HepG2 (cell line): Measurements from ENCODE around the gene LIMD2. TPM values are rescaled to one million over a fixed set of nuclear protein-coding genes. Genes with fewer than 3 reads are reported as not detected.

Source experiments
- ATAC-seq: fragments of 200-7000 bp; cut with Tn5 transposase; 3 replicates; pipeline ENCODE4 v1.9.1; 2020; ENCODE audit warnings: mild to moderate bottlenecking, moderate library complexity
- BruUV-seq: library from RNA; stranded (reverse); fragments of 400-500 nt; replicated peaks from 2 replicates; lab custom pipeline; 2021; lab: Mats Ljungman, UMichigan
- CTCF ChIA-PET: fragments of 300-600 bp; formaldehyde crosslinking; extraction: SDS; loops from one replicate; lab custom pipeline; 2021; ENCODE audit warnings: low total read pairs, inconsistent platforms, low intra/inter-chr PET ratio; lab: Yijun Ruan, JAX
- POLR2A ChIA-PET: fragments of 350-600 bp; sonication (Branson Sonifier 250); formaldehyde crosslinking; loops from one replicate; lab custom pipeline; 2020; ENCODE audit warnings: antibody characterized with exemption, inconsistent platforms; lab: Yijun Ruan, JAX
- DNase-seq: peaks from one replicate; pipeline ENCODE4 v3.0.0-alpha.2; 2015; ENCODE audit warnings: low spot score
- FAIRE-seq: peaks from 3 replicates; lab custom pipeline; 2011; peaks lifted over from hg19 to GRCh38; lab: Jason Lieb, UNC
- H2AFZ ChIP-seq: one replicate; pipeline ENCODE4 v1.6.1; 2011; ENCODE audit warnings: low read length, inconsistent platforms
- H3K27ac ChIP-seq: fragments of 300-600 bp; 3 replicates; pipeline ENCODE4 v1.8.0; 2011; ENCODE audit warnings: mixed run types, mild to moderate bottlenecking, mixed read lengths, low read length, inconsistent platforms; ENCODE audit not compliant: insufficient read depth; ENCODE audit errors: extremely low read length
- H3K27me3 ChIP-seq, 2 experiments: fragments of 200-600 bp in 1 of 2; 2 replicates in 1 of 2; 3 replicates in 1 of 2; pipeline versions ENCODE4 v1.6.0 to v1.8.0; 2011; ENCODE audit warnings: low read length in 2 of 2, mild to moderate bottlenecking in 2 of 2, moderate library complexity in 2 of 2, inconsistent platforms in 1 of 2; ENCODE audit not compliant: insufficient read depth in 2 of 2, control insufficient read depth in 1 of 2
- H3K36me3 ChIP-seq, 2 experiments: fragments of 200-600 bp in 1 of 2; replicated peaks in 1 of 2; 2 replicates in 1 of 2; 3 replicates in 1 of 2; pipeline versions ENCODE4 v1.5.1 to v1.8.0; 2011; ENCODE audit warnings: low read length in 2 of 2, inconsistent platforms in 1 of 2; ENCODE audit not compliant: insufficient read depth in 2 of 2, control insufficient read depth in 1 of 2
- H3K4me1 ChIP-seq: 2 replicates; pipeline ENCODE4 v1.5.1; 2012; ENCODE audit warnings: low read length, inconsistent platforms; ENCODE audit not compliant: insufficient read depth
- H3K4me2 ChIP-seq: 2 replicates; pipeline ENCODE4 v1.6.0; 2011; ENCODE audit warnings: low read depth, low read length, inconsistent platforms
- H3K4me3 ChIP-seq, 3 experiments: fragments of 200-600 bp in 1 of 3; sonication (generic), shearing (Covaris generic) in 1 of 3; replicated peaks in 1 of 3; 2 replicates each; pipeline ENCODE4 v1.5.1; 2011 to 2016; ENCODE audit warnings: low read length in 3 of 3, inconsistent platforms in 2 of 3, low read depth in 2 of 3, mild to moderate bottlenecking in 2 of 3, control low read depth in 1 of 3, mixed read lengths in 1 of 3; ENCODE audit not compliant: insufficient read depth in 1 of 3
- H3K79me2 ChIP-seq: one replicate; pipeline ENCODE4 v1.6.1; 2011; ENCODE audit warnings: low read length, inconsistent platforms; ENCODE audit not compliant: insufficient read depth
- H3K9ac ChIP-seq: 2 replicates; pipeline ENCODE4 v1.6.0; 2011; ENCODE audit warnings: mild to moderate bottlenecking, low read depth, low read length, inconsistent platforms; ENCODE audit not compliant: insufficient read depth
- H3K9me3 ChIP-seq: 2 replicates; pipeline ENCODE4 v1.5.1; 2012; ENCODE audit warnings: mild to moderate bottlenecking, low read length
- H4K20me1 ChIP-seq: 2 replicates; pipeline ENCODE4 v1.6.0; 2011; ENCODE audit warnings: inconsistent platforms, mild to moderate bottlenecking, low read length, moderate library complexity; ENCODE audit not compliant: insufficient read depth
- DPF2 ChIP-seq: sonication (generic); formaldehyde crosslinking; IDR thresholded peaks from 2 replicates; pipeline ENCODE4 v1.4.0; 2020; ENCODE audit warnings: mild to moderate bottlenecking, low read depth, missing genetic modification reagents, borderline replicate concordance
- FUBP1 ChIP-seq: sonication (generic); formaldehyde crosslinking; IDR thresholded peaks from 2 replicates; pipeline ENCODE4 v1.5.1; 2020; ENCODE audit warnings: missing genetic modification reagents, mild to moderate bottlenecking, borderline replicate concordance
- ZBTB4 ChIP-seq: sonication (generic); formaldehyde crosslinking; IDR thresholded peaks from 2 replicates; pipeline ENCODE4 v1.4.0; 2020; ENCODE audit warnings: missing genetic modification reagents, mild to moderate bottlenecking, borderline replicate concordance
- ZNF460 ChIP-seq: sonication (generic); formaldehyde crosslinking; IDR thresholded peaks from 2 replicates; pipeline ENCODE4 v1.5.1; 2020; ENCODE audit warnings: missing genetic modification reagents, mild to moderate bottlenecking, borderline replicate concordance
- WGBS: methylation state at CpG from one replicate; pipeline ENCODE4 v1.1.6; 2017; ENCODE audit warnings: low lambda C conversion rate; 5-methylcytosine and 5-hydroxymethylcytosine counted together
- in situ Hi-C: cut with HindIII; loops from 2 replicates; pipeline ENCODE4 v1.10.0; 2017; ENCODE audit warnings: low pct_unique_long_range_greater_than_20kb; ENCODE audit not compliant: extremely low pct_ligation_motif_present
- intact Hi-C: fragments of 100-400 bp; cut with micrococcal nuclease; formaldehyde crosslinking; loops from one replicate; pipeline ENCODE4 v1.10.0; 2022; ENCODE audit not compliant: unreplicated experiment
- polyA plus RNA-seq, 8 experiments: library from polyadenylated mRNA; depleted of rRNA in 3 of 8; stranded (reverse) in 7 of 8; unstranded in 1 of 8; fragments of >200 nt; fragmentation: Illumina TruSeq in 4 of 8; extraction: Trizol in 4 of 8; gene quantifications; 2 replicates each; pipeline versions ENCODE4 v1.2.1 to v1.2.3, GENCODE V29; 2011 to 2016; ENCODE audit warnings: low read depth in 4 of 8, missing spikeins in 1 of 8, mixed read lengths in 1 of 8; ENCODE audit not compliant: insufficient read depth in 1 of 8
- total RNA-seq, 5 experiments: library from RNA; depleted of rRNA; stranded (reverse); fragments of >200 nt; fragmentation: Illumina TruSeq; extraction: Trizol; gene quantifications; 2 replicates each; pipeline ENCODE4 v1.2.3, GENCODE V29; 2016; ENCODE audit warnings: low read depth in 1 of 5
- TF ChIP-seq, protein P1 (sequence below): sonication (generic); formaldehyde crosslinking; IDR thresholded peaks from 2 replicates; pipeline ENCODE4 v1.5.0; 2020; ENCODE audit warnings: mild to moderate bottlenecking, missing genetic modification reagents
- TF ChIP-seq, protein P2 (sequence below): sonication (generic); formaldehyde crosslinking; IDR thresholded peaks from 2 replicates; pipeline ENCODE4 v1.4.0; 2020; ENCODE audit warnings: missing genetic modification reagents

The LIMD2 gene
- total and polyA plus RNA-seq, 2 of the 13 experiments (the other 11 are each of a cell fraction or from before 2014, with no cell fraction given) = 9.0 to 20.8 TPM

DNA sequence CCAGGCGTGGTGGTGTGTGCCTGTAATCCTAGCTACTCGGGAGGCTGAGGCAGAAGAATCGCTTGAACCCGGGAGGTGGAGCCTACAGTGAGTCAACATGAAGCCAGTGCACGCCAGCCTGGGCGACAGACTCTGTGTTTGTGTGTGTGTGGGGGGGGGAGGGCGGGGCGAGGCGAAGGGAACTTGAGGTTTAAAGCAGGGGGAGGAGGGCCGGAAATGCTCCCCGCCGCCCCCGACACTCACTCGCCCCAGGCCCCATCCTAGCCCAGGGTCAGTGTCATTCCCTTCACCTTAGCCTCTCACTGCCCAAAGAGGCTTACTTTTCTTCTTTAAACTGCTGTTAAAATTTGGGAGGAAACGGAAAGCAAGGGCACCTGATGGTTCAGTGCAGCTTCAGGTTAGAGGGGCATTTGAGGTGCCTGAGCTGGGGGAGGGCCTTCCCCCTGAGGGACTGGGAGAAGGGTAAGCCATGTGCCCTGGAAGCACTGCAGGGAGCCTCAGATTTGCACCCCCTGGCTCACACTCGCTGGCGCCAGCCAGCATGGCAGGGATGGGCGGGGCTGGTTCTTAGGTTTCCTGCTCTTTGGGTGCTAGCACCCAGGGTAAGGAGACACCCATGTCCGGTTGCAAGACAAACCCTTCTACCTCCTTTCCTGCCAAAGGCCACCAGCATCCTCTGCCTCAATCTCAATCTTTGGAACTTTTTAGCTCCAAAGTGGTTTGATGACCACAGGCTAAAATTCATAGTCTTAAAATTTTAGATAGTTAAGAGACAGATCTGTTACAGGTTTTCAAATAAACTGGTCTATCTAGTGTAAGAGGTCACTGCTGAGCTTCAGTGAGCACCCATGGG lies 2.2 kb upstream of the LIMD2 start:
- H4K20me1 ChIP-seq = no peaks in the 10 kb centered on the region
- H3K27me3 ChIP-seq = no peaks in the 10 kb centered on the region
- no peak overlapping the region for H3K4me3 ChIP-seq
- 91% methylated on average over 19 of the region's 19 CpGs for WGBS
- no peak overlapping the region for H2AFZ ChIP-seq
- TF ChIP-seq DPF2 (CRISPR knock-in tag) = no peak
- TF ChIP-seq, protein P1, sequence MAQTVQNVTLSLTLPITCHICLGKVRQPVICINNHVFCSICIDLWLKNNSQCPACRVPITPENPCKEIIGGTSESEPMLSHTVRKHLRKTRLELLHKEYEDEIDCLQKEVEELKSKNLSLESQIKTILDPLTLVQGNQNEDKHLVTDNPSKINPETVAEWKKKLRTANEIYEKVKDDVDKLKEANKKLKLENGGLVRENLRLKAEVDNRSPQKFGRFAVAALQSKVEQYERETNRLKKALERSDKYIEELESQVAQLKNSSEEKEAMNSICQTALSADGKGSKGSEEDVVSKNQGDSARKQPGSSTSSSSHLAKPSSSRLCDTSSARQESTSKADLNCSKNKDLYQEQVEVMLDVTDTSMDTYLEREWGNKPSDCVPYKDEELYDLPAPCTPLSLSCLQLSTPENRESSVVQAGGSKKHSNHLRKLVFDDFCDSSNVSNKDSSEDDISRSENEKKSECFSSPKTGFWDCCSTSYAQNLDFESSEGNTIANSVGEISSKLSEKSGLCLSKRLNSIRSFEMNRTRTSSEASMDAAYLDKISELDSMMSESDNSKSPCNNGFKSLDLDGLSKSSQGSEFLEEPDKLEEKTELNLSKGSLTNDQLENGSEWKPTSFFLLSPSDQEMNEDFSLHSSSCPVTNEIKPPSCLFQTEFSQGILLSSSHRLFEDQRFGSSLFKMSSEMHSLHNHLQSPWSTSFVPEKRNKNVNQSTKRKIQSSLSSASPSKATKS (CRISPR knock-in tag) = no peak
- ATAC-seq (no peak), DNase-seq (no peak), FAIRE-seq (no peak)
- no peak overlapping the region for H3K27ac ChIP-seq
- H3K4me2 ChIP-seq = no peak overlapping the region
- peaks cover 18% of the 10 kb centered on the region for H3K4me1 ChIP-seq
- no TSS peak for BruUV-seq
- H3K79me2 ChIP-seq = no peaks in the 10 kb centered on the region
- peaks cover 1 to 4% of the 10 kb centered on the region in 2 experiments; a peak in 2 of 5 replicates for H3K36me3 ChIP-seq
- intact Hi-C loops (no loop called here), in situ Hi-C loops (no loop called here)
- POLR2A ChIA-PET = no interaction called here
- H3K9me3 ChIP-seq = no peaks in the 10 kb centered on the region
- H3K9ac ChIP-seq = no peak overlapping the region
- CTCF ChIA-PET = no interaction called here

DNA sequence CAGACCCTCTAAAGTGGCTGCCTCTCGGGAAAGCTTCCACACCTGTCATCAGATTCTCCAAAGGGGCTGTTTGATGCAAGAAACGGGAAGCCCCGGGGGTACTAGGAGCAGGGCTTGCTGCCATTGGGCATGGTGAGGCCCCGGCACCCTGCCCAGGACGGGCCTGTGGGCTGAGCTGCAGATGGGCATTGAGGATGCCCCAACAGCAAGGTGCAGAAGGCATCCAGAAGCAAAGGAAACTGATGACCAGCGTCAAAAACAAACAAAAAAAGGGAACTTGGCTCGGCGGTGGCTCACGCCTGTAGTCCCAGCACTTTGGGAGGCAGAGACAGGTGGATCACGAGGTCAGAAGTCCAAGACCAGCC lies 1.5 kb upstream of the LIMD2 start:
- no peaks in the 10 kb centered on the region for H4K20me1 ChIP-seq
- H3K9me3 ChIP-seq = no peaks in the 10 kb centered on the region
- ChIA-PET CTCF (no interaction called here), POLR2A (no interaction called here)
- ATAC-seq (no peak), FAIRE-seq (no peak), DNase-seq (no peak)
- H3K79me2 ChIP-seq = no peaks in the 10 kb centered on the region
- H3K36me3 ChIP-seq = peaks cover 1 to 4% of the 10 kb centered on the region in 2 experiments; a peak in 2 of 5 replicates
- no peak overlapping the region for H3K9ac ChIP-seq
- H3K4me3 ChIP-seq = no peak overlapping the region
- BruUV-seq = no TSS peak
- H3K4me2 ChIP-seq = no peak overlapping the region
- no peak overlapping the region for H3K27ac ChIP-seq
- H3K4me1 ChIP-seq = peaks cover 18% of the 10 kb centered on the region
- no peak overlapping the region for H2AFZ ChIP-seq
- intact Hi-C loops = no loop called here
- 84% methylated on average over 10 of the region's 10 CpGs for WGBS
- in situ Hi-C loops = no loop called here
- no peaks in the 10 kb centered on the region for H3K27me3 ChIP-seq
- TF ChIP-seq ZNF460 (CRISPR knock-in tag) (peak; percentile 26; the same call in 1 of the 2 replicates), ZBTB4 (CRISPR knock-in tag) (peak; percentile 16; the same call in 1 of the 2 replicates), FUBP1 (CRISPR knock-in tag) (no peak)
- TF ChIP-seq, protein P2, sequence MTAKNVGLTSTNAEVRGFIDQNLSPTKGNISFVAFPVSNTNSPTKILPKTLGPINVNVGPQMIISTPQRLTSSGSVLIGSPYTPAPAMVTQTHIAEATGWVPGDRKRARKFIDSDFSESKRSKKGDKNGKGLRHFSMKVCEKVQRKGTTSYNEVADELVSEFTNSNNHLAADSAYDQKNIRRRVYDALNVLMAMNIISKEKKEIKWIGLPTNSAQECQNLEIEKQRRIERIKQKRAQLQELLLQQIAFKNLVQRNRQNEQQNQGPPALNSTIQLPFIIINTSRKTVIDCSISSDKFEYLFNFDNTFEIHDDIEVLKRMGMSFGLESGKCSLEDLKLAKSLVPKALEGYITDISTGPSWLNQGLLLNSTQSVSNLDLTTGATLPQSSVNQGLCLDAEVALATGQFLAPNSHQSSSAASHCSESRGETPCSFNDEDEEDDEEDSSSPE (CRISPR knock-in tag) = no peak
